Inferior parietal cortex (tissue), 1 donor: ENCODE results near the gene TXNDC8.
"Not testable (repeated sequence)": the region's sequence is repeated elsewhere in the genome, so short reads cannot be mapped to it uniquely, and the experiment has no call there.

Experiments used
- DNase-seq: peaks from one replicate; pipeline ENCODE4 v3.0.0-alpha.2; 2016; ENCODE audit errors: extremely low spot score

Gene TXNDC8

GRCh38 chr9:110327716-110328115 lies 9.9 kb downstream of the TXNDC8 start:
- no peak for DNase-seq

GRCh38 chr9:110323818-110324217 lies 13.8 kb downstream of the TXNDC8 start:
- no peak for DNase-seq

GRCh38 chr9:110320651-110321445 lies 16.8 kb downstream of the TXNDC8 start:
- no peak for DNase-seq

GRCh38 chr9:110319781-110320492 lies 17.7 kb downstream of the TXNDC8 start:
- no peak for DNase-seq

- no peak for DNase-seq
Measured at GRCh38 chr9:110317911-110318310, 19.8 kb downstream of the TXNDC8 start.

- no peak for DNase-seq
Measured at GRCh38 chr9:110316261-110317075, 21.2 kb downstream of the TXNDC8 start.

- DNase-seq: not testable (repeated sequence)
Measured at GRCh38 chr9:110311978-110312377, 25.7 kb downstream of the TXNDC8 start.

- no peak for DNase-seq
Measured at GRCh38 chr9:110309681-110310080, 28.0 kb downstream of the TXNDC8 start.

- no peak for DNase-seq
Measured at GRCh38 chr9:110308633-110309038, 29.0 kb downstream of the TXNDC8 start.

- no peak for DNase-seq
Measured at GRCh38 chr9:110307191-110307590, 30.5 kb downstream of the TXNDC8 start.

GRCh38 chr9:110303133-110303532 lies 34.5 kb downstream of the TXNDC8 start:
- DNase-seq: no peak

GRCh38 chr9:110298043-110298605 lies 39.5 kb downstream of the TXNDC8 start:
- no peak for DNase-seq

GRCh38 chr9:110293248-110293647 lies 44.4 kb downstream of the TXNDC8 start:
- no peak for DNase-seq

GRCh38 chr9:110291921-110292557 lies 45.6 kb downstream of the TXNDC8 start:
- no peak for DNase-seq

GRCh38 chr9:110290001-110290400 lies 47.7 kb downstream of the TXNDC8 start:
- no peak for DNase-seq

GRCh38 chr9:110288503-110288902 lies 49.2 kb downstream of the TXNDC8 start:
- DNase-seq: no peak

GRCh38 chr9:110287289-110287680 lies 50.4 kb downstream of the TXNDC8 start:
- no peak for DNase-seq

GRCh38 chr9:110284211-110284844 lies 53.3 kb downstream of the TXNDC8 start:
- DNase-seq: no peak

- peak; percentile 29 for DNase-seq
Measured at GRCh38 chr9:110283751-110284150, 53.9 kb downstream of the TXNDC8 start.

GRCh38 chr9:110282739-110283081 lies 55.0 kb downstream of the TXNDC8 start:
- no peak for DNase-seq
